Body of pancreas (tissue), 4 donors: Measurements from ENCODE around the gene FIZ1. TPM values are rescaled to one million over a fixed set of nuclear protein-coding genes. Genes with fewer than 3 reads are reported as not detected.

Experiments
- ATAC-seq: fragments of 150-250 bp; one replicate; pipeline ENCODE4 v1.9.1; 2016
- DNase-seq, 4 donors: peaks; one replicate each; pipeline ENCODE4 v3.0.0-alpha.2; 2019
- H3K27ac ChIP-seq, 4 donors: fragments of 200-600 bp; sonication (generic); 1 replicate in 3 of 4; 2 replicates in 1 of 4; pipeline versions ENCODE4 v1.5.1 to v1.6.1; 2016 to 2019; ENCODE audit warnings: mild to moderate bottlenecking in 1 of 4, mixed read lengths in 1 of 4, moderate library complexity in 1 of 4
- H3K27me3 ChIP-seq, 2 donors: fragments of 200-600 bp; sonication (generic); one replicate each; pipeline ENCODE4 v1.6.0; 2016; ENCODE audit warnings: mild to moderate bottlenecking in 1 of 2
- H3K36me3 ChIP-seq, 2 donors: fragments of 200-600 bp; sonication (generic); replicated peaks in 1 of 2; 2 replicates each; pipeline ENCODE4 v1.5.1; 2016; ENCODE audit warnings: low read depth in 2 of 2; ENCODE audit not compliant: insufficient read depth in 1 of 2
- H3K4me1 ChIP-seq: fragments of 200-600 bp; sonication (generic); one replicate; pipeline ENCODE4 v1.6.0; 2016
- H3K4me3 ChIP-seq, 2 donors: fragments of 200-600 bp; sonication (generic); 1 replicate in 1 of 2; 2 replicates in 1 of 2; pipeline ENCODE4 v1.5.1; 2016 to 2019
- H3K9me3 ChIP-seq, 3 donors: fragments of 200-600 bp; sonication (generic); 1 replicate in 2 of 3; 2 replicates in 1 of 3; pipeline ENCODE4 v1.5.1; 2016
- POLR2A ChIP-seq, 3 donors: fragments of 450-650 bp; IDR thresholded peaks; one replicate each; pipeline ENCODE4 v1.6.1; 2016; ENCODE audit warnings: antibody characterized with exemption in 3 of 3, mild to moderate bottlenecking in 2 of 3
- WGBS, 2 donors: methylation state at CpG; one replicate each; pipeline ENCODE4 v1.1.5; 2017; 5-methylcytosine and 5-hydroxymethylcytosine counted together
- intact Hi-C: fragments of 100-400 bp; cut with DNase I; formaldehyde crosslinking; loops from one replicate; pipeline ENCODE4 v1.15.1; 2023
- total RNA-seq, 2 donors: library from RNA; depleted of rRNA; stranded (reverse); fragments of >200 nt; gene quantifications; one replicate each; pipeline ENCODE4 v1.1.0, GENCODE V29; 2016
- TF ChIP-seq, protein P1 (sequence below), 7 experiments: fragments of 450-650 bp in 4 of 7; fragments of 200-600 bp in 3 of 7; sonication (generic) in 3 of 7; IDR thresholded peaks; one replicate each; pipeline ENCODE4 v1.5.1; 2016 to 2019; ENCODE audit warnings: antibody characterized with exemption in 7 of 7

Gene FIZ1, protein sequence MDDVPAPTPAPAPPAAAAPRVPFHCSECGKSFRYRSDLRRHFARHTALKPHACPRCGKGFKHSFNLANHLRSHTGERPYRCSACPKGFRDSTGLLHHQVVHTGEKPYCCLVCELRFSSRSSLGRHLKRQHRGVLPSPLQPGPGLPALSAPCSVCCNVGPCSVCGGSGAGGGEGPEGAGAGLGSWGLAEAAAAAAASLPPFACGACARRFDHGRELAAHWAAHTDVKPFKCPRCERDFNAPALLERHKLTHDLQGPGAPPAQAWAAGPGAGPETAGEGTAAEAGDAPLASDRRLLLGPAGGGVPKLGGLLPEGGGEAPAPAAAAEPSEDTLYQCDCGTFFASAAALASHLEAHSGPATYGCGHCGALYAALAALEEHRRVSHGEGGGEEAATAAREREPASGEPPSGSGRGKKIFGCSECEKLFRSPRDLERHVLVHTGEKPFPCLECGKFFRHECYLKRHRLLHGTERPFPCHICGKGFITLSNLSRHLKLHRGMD
- total RNA-seq: 10 to 100 TPM in 1 of 2 donors, 1 to 10 TPM in 1; 5.7 to 13.5 TPM

DNA sequence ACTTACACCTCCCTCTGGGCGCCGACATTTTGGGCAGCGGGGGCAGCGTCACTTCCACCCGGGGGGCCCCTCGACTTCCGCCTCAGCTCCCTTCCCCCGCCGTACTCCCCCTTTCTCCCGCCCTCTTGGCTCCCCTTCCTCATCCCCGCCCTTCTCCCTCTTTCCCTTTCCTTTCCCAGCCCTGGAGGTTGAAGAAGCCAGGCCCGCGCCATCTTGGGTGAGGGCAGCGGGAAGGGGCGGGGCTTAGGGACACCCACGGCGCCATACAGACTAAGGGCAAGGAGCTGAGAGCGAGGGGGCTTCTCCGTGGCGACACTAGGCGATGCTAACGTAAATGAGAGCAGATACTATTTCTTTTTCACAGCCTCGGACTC is at the start of gene FIZ1:
TSS of gene FIZ1 (minus strand) at position 50 of the 374 bp plus-strand sequence. CDS start 1,652 bp downstream, outside the sequence.
- DNase-seq (peak; percentile 98 to 99 (median 98)), ATAC-seq (peak; percentile 88)
- Histone ChIP-seq H3K4me3 (peak within 1 kb of the TSS; percentile 86 to 88), H3K36me3 (peaks cover 0 to 5% of the 10 kb centered on the region in 2 donors), H3K9me3 (no peaks in the 10 kb centered on the region), H3K27me3 (no peaks in the 10 kb centered on the region), H3K4me1 (peaks cover 23% of the 10 kb centered on the region), H3K27ac (peak within 1 kb of the TSS; percentile 90 to 98 (median 94))
- intact Hi-C loops: no loop called here
- peak in 1 of 3 donors; percentile 44 for TF ChIP-seq POLR2A (IDR thresholded peaks at IDR 0.05)
- TF ChIP-seq, protein P1, sequence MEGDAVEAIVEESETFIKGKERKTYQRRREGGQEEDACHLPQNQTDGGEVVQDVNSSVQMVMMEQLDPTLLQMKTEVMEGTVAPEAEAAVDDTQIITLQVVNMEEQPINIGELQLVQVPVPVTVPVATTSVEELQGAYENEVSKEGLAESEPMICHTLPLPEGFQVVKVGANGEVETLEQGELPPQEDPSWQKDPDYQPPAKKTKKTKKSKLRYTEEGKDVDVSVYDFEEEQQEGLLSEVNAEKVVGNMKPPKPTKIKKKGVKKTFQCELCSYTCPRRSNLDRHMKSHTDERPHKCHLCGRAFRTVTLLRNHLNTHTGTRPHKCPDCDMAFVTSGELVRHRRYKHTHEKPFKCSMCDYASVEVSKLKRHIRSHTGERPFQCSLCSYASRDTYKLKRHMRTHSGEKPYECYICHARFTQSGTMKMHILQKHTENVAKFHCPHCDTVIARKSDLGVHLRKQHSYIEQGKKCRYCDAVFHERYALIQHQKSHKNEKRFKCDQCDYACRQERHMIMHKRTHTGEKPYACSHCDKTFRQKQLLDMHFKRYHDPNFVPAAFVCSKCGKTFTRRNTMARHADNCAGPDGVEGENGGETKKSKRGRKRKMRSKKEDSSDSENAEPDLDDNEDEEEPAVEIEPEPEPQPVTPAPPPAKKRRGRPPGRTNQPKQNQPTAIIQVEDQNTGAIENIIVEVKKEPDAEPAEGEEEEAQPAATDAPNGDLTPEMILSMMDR (IDR thresholded peaks at IDR 0.05): no peak
- 0% methylated on average over 22 to 23 of the region's 23 CpGs for WGBS, 2 donors

DNA sequence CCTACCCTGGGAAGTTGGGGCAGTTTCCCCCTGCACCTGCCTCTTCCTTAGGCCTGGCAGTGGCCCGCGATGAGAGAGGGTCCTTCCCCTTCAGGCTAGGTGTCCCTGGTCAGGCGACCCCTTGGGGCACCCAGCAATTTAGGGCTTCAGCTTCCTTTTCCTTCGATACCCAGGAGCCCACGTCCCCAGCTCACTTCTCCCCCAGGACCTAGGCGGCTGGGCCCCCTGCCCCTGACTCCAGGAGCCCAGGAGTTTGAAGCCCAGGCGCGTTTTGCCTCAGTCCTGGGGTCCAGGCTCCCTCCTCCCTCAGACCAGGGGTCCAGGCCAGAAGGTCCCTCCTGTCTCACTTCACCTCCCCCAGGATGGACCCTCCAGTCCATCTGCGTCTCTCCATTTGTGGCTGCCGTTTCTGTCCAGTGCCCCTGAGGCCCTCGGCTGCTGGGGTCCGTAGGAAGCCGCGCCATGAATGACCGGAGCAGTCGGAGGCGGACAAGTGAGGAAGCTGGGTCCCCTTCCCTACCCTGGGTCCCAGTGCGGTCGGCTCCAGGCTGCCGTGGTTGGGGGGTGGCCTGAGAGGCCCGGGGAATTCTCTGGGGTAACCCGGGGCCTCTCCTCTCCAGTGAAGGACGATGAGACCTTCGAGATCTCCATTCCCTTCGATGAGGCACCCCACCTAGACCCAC is 49.4 kb upstream of the FIZ1 start:
- H3K4me3 ChIP-seq: peak overlapping the region; percentile 69 to 90
- H3K27me3 ChIP-seq: no peaks in the 10 kb centered on the region
- intact Hi-C loops: no loop called here
- no peaks in the 10 kb centered on the region for H3K36me3 ChIP-seq
- no peak for ATAC-seq
- DNase-seq: no peak
- WGBS, 2 donors: 34 to 53% methylated on average over 24 to 25 of the region's 25 CpGs
- peak overlapping the region; percentile 34 to 79 (median 75) for H3K27ac ChIP-seq
- TF ChIP-seq, protein P1 (IDR thresholded peaks at IDR 0.05): no peak
- no peak for TF ChIP-seq POLR2A (IDR thresholded peaks at IDR 0.05)
- peaks cover 47% of the 10 kb centered on the region for H3K4me1 ChIP-seq
- H3K9me3 ChIP-seq: no peaks in the 10 kb centered on the region

DNA sequence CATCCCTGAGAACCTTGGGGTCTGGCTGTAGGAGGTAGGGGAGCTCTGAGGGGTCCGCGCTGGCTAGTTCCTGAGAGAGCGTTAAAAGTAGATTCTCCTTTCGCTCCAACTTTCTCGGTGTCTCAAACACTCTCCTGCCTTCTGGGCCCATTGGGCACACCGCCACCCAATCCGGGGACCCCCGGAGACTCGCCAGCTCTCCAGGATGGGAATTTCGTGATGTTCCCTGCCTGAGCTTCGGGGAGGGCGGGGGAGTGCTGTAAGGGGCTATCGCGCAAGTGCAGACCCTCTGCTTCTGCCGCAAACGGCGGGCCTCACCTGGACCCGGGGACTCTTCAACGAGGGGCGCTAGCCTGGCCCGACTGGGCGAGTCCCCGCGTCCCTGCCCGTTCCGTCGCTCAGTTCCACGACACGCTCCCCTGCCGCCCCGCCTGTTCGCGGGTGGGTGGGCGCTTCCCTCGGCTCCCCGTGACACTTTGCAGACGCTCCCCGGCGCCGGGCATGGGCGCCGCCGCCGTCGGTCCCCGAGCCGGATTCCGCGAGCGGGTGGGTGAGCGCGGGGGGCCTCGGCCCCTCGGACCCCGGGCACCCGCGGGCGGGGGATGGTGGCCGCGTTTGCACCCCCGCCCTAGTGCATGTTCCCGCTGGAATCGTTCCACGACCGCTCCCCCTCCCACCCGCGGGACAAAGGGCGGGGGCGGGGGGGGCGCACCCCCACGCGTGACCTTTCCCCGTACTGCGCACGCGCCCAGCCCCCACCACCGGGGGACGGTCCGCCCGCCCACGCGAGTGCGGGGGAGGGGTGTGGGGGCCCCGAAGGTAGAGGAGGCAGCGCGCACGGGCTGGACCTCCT is 48.6 kb upstream of the FIZ1 start, which contains the start of gene CCDC106:
TSS of gene CCDC106 (plus strand) at position 481 of the 853 bp plus-strand sequence. CDS start 835 bp downstream, outside the sequence.
- H3K4me3 ChIP-seq: peak within 1 kb of the TSS; percentile 69 to 90
- H3K4me1 ChIP-seq: peaks cover 45% of the 10 kb centered on the region
- H3K36me3 ChIP-seq: no peaks in the 10 kb centered on the region
- WGBS, 2 donors: 0% methylated on average over 8 to 77 of the region's 87 CpGs
- intact Hi-C loops: no loop called here
- H3K27me3 ChIP-seq: no peaks in the 10 kb centered on the region
- H3K9me3 ChIP-seq: no peaks in the 10 kb centered on the region
- TF ChIP-seq POLR2A (IDR thresholded peaks at IDR 0.05): peak in 1 of 3 donors; percentile 25
- TF ChIP-seq, protein P1 (IDR thresholded peaks at IDR 0.05): peak in 1 of 7 experiments; percentile 4
- peak within 1 kb of the TSS; percentile 34 to 79 (median 75) for H3K27ac ChIP-seq
- DNase-seq (peak; percentile 68 to 70 (median 69)), ATAC-seq (peak; percentile 68)

DNA sequence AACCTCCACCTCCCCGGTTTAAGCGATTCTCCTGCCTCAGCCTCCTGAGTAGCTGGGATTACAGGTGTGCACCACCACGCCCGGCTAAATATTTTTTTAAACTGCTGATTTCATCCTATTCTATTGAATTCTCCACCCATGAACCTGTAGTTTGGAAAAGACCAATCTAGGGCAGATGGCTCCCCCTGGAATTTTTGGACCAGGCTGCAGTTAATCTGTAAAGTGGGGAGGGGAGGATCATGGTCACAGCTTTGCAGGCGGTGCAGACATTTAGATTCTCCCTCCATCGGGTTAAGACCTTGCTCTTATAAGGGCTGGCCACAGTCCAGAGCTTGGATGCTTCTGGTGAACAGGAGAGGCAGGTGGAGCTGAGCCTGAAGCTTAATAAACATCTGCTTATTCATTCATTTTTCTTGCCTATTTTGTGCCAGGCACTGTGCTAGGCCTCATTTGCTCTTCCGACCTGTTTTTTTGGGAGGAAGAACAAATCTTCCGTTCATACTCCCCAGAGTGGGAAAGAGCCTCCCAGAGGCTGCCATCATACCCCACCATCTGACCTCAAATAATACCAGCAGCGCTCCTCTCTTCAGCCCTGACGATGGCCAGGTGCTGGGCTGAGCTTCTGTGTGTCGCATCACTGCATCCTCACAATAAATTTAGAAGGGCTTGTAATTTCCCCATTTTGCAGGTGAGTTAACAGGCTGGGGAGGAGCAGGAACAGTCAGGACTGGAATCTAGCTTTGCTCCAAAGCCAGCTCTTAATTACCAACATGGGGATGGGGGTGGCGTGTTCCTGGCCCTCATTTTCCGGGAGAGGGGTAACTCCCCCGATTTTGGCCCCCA is 47.8 kb upstream of the FIZ1 start:
- Histone ChIP-seq H3K27me3 (no peaks in the 10 kb centered on the region), H3K4me3 (no peak overlapping the region), H3K9me3 (no peaks in the 10 kb centered on the region), H3K27ac (peak overlapping the region; percentile 34 to 79 (median 75)), H3K4me1 (peaks cover 51% of the 10 kb centered on the region), H3K36me3 (no peaks in the 10 kb centered on the region)
- 29 to 39% methylated on average over 14 of the region's 14 CpGs for WGBS, 2 donors
- DNase-seq (peak in 1 of 4 donors; percentile 35), ATAC-seq (no peak)
- intact Hi-C loops: no loop called here
- no peak for TF ChIP-seq POLR2A (IDR thresholded peaks at IDR 0.05)
- TF ChIP-seq, protein P1 (IDR thresholded peaks at IDR 0.05): no peak
